ENCODE data around the gene TTC23.

The TTC23 gene

DNA sequence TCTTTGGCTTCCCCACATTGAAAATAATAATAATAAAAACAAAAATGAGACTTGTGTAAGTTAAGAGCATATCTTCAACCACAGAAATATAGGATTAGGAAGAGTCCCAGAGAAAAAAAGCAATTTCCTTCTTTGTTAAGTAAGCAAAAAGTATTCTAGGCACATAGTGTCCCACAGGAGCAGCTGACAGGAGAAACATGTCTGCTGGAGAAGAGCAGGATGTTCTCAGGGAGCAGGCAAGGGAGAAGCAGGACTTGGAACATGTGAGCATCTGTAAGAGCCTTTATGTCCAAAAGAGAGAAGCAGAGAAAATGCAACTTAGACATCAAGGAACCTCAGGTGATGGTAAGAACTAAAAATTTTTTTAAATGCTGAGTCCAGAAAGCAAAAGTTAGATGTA, 39.0 kb downstream of the TTC23 start:
- TF ChIP-seq FOXP2 (optimal IDR thresholded peaks at IDR 0.05; ENCODE audit: borderline replicate concordance, extremely low read depth, extremely low read length, insufficient read depth) (no peak), POLR2AphosphoS5 (IDR thresholded peaks at IDR 0.05; ENCODE audit: low read depth, low read length) (no peak), TAF1 (IDR thresholded peaks at IDR 0.05; ENCODE audit: borderline replicate concordance, insufficient read depth, low read length) (no peak), SIN3A (IDR thresholded peaks at IDR 0.05; ENCODE audit: borderline replicate concordance, insufficient read depth, low read length) (no peak)
- TF ChIP-seq, protein P1, sequence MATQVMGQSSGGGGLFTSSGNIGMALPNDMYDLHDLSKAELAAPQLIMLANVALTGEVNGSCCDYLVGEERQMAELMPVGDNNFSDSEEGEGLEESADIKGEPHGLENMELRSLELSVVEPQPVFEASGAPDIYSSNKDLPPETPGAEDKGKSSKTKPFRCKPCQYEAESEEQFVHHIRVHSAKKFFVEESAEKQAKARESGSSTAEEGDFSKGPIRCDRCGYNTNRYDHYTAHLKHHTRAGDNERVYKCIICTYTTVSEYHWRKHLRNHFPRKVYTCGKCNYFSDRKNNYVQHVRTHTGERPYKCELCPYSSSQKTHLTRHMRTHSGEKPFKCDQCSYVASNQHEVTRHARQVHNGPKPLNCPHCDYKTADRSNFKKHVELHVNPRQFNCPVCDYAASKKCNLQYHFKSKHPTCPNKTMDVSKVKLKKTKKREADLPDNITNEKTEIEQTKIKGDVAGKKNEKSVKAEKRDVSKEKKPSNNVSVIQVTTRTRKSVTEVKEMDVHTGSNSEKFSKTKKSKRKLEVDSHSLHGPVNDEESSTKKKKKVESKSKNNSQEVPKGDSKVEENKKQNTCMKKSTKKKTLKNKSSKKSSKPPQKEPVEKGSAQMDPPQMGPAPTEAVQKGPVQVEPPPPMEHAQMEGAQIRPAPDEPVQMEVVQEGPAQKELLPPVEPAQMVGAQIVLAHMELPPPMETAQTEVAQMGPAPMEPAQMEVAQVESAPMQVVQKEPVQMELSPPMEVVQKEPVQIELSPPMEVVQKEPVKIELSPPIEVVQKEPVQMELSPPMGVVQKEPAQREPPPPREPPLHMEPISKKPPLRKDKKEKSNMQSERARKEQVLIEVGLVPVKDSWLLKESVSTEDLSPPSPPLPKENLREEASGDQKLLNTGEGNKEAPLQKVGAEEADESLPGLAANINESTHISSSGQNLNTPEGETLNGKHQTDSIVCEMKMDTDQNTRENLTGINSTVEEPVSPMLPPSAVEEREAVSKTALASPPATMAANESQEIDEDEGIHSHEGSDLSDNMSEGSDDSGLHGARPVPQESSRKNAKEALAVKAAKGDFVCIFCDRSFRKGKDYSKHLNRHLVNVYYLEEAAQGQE (IDR thresholded peaks at IDR 0.05; ENCODE audit: insufficient read depth in 1 of 2, low read depth in 2 of 2, low read length in 2 of 2): no peak

DNA sequence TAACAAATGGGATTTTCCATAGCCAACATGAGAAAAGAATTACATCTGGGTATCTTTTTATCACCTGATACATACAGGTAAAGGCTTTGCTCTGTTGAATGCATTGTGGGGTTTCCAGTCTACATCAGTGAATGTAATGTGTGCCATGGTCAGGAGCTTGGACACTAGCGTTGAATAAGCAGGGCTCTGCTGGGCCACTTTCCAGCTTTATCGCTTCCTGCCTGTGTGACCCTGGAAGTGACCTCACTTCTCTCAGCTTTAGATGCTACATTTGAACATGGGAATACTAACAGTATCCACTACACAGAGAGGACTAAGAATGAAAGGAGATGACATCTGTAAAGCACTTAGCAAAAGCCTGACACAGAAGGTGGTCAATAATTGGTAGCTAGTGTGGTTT, 40.1 kb downstream of the TTC23 start:
- TF ChIP-seq, protein P1 (IDR thresholded peaks at IDR 0.05; ENCODE audit: insufficient read depth in 1 of 2, low read depth in 2 of 2, low read length in 2 of 2): no peak
- TF ChIP-seq TAF1 (IDR thresholded peaks at IDR 0.05; ENCODE audit: borderline replicate concordance, insufficient read depth, low read length): no peak
- TF ChIP-seq SIN3A (IDR thresholded peaks at IDR 0.05; ENCODE audit: borderline replicate concordance, insufficient read depth, low read length): no peak
- no peak for TF ChIP-seq FOXP2 (optimal IDR thresholded peaks at IDR 0.05; ENCODE audit: borderline replicate concordance, extremely low read depth, extremely low read length, insufficient read depth)
- no peak for TF ChIP-seq POLR2AphosphoS5 (IDR thresholded peaks at IDR 0.05; ENCODE audit: low read depth, low read length)

DNA sequence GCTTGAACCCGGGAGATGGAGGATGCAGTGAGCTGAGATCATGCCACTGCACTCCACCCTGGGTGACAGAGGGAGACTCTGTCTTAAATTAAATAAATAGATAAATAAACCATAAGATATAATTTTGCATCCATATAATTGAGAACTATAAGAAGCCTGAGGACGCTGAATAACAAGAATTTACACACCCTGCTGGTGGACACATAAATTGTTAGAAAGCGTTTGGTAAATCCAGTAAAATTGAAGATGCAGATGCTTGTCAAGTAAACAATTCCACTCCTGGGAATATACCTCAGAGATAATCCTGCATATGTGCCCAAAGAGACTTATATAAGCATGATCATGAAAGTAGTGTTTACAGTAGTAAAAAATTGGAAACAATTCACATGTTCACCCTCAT, 41.7 kb downstream of the TTC23 start:
- TF ChIP-seq, protein P1 (IDR thresholded peaks at IDR 0.05; ENCODE audit: insufficient read depth in 1 of 2, low read depth in 2 of 2, low read length in 2 of 2): no peak
- no peak for TF ChIP-seq SIN3A (IDR thresholded peaks at IDR 0.05; ENCODE audit: borderline replicate concordance, insufficient read depth, low read length)
- TF ChIP-seq FOXP2 (optimal IDR thresholded peaks at IDR 0.05; ENCODE audit: borderline replicate concordance, extremely low read depth, extremely low read length, insufficient read depth): no peak
- no peak for TF ChIP-seq TAF1 (IDR thresholded peaks at IDR 0.05; ENCODE audit: borderline replicate concordance, insufficient read depth, low read length)
- no peak for TF ChIP-seq POLR2AphosphoS5 (IDR thresholded peaks at IDR 0.05; ENCODE audit: low read depth, low read length)

DNA sequence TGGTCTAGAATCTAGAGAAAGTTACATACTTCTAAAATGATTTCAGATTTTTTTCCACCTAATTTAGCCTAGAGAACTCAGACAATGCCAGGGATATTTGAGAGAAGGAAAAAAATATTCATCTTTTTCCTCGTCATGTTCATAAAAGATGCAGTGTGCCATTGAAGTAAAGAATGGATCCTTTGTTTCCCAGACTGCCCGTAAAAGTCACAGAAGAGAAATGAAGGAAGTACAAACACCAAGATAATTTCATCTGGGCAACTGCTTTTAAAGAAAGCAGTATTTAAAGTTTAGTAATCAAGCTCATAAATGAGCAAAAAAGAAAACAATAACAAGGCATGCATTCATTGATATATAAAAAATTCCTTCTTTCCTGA, 47.2 kb downstream of the TTC23 start:
- TF ChIP-seq, protein P1 (IDR thresholded peaks at IDR 0.05; ENCODE audit: insufficient read depth in 1 of 2, low read depth in 2 of 2, low read length in 2 of 2): no peak
- TF ChIP-seq SIN3A (IDR thresholded peaks at IDR 0.05; ENCODE audit: borderline replicate concordance, insufficient read depth, low read length) (no peak), POLR2AphosphoS5 (IDR thresholded peaks at IDR 0.05; ENCODE audit: low read depth, low read length) (no peak), FOXP2 (optimal IDR thresholded peaks at IDR 0.05; ENCODE audit: borderline replicate concordance, extremely low read depth, extremely low read length, insufficient read depth) (no peak), TAF1 (IDR thresholded peaks at IDR 0.05; ENCODE audit: borderline replicate concordance, insufficient read depth, low read length) (no peak)

Data from PFSK-1 (cell line).